Measurements from ENCODE around the gene C2orf15. TPM values are rescaled to one million over a fixed set of nuclear protein-coding genes. Genes with fewer than 3 reads are reported as not detected.
"Not testable (repeated sequence)": the region's sequence is repeated elsewhere in the genome, so short reads cannot be mapped to it uniquely, and the experiment has no call there.

The C2orf15 gene
- polyA plus RNA-seq, 1 donor = 12.8 TPM

- no peak for DNase-seq
Observed at GRCh38 chr2:99159594-99159993, 18.1 kb downstream of the C2orf15 start.

GRCh38 chr2:99166218-99166617, 24.7 kb downstream of the C2orf15 start:
- no peak for DNase-seq

- DNase-seq = no peak
Observed at GRCh38 chr2:99169534-99169933, 28.0 kb downstream of the C2orf15 start.

- no peak for DNase-seq
Observed at GRCh38 chr2:99171377-99172140, 30.1 kb downstream of the C2orf15 start.

- DNase-seq = peak; percentile 97
Observed at GRCh38 chr2:99180755-99181623, 39.5 kb downstream of the C2orf15 start, which contains the start of the genes MITD1 and MRPL30. MITD1 (minus strand) TSS chr2:99181058; CDS start chr2:99180981, 77 bp downstream. MRPL30 (plus strand) TSS chr2:99181184; CDS start chr2:99186204, 5,020 bp downstream.

GRCh38 chr2:99181624-99182000, 40.1 kb downstream of the C2orf15 start:
- peak; percentile 3 for DNase-seq

- no peak for DNase-seq
Observed at GRCh38 chr2:99183025-99183424, 41.5 kb downstream of the C2orf15 start.

GRCh38 chr2:99184811-99185210, 43.3 kb downstream of the C2orf15 start:
- DNase-seq = no peak

- no peak for DNase-seq
Observed at GRCh38 chr2:99187011-99187410, 45.5 kb downstream of the C2orf15 start.

GRCh38 chr2:99188357-99188756, 46.9 kb downstream of the C2orf15 start:
- DNase-seq = no peak

- DNase-seq = no peak
Observed at GRCh38 chr2:99190548-99190947, 49.0 kb downstream of the C2orf15 start.

GRCh38 chr2:99192364-99192763, 50.9 kb downstream of the C2orf15 start:
- DNase-seq = not testable (repeated sequence)

GRCh38 chr2:99198103-99198841, 56.8 kb downstream of the C2orf15 start:
- DNase-seq = no peak

GRCh38 chr2:99200076-99200800, 58.7 kb downstream of the C2orf15 start:
- no peak for DNase-seq

Other genes starting within 250 kb of the C2orf15 start
- gene CRACDL, start 205.5 kb upstream of the C2orf15 start, polyA plus RNA-seq (ENCODE audit: insufficient read length) = 2.5 TPM
- 24.8 TPM for gene TSGA10, start 13.2 kb downstream of the C2orf15 start, polyA plus RNA-seq (ENCODE audit: insufficient read length)
- gene LIPT1, start 13.3 kb downstream of the C2orf15 start, polyA plus RNA-seq (ENCODE audit: insufficient read length) = 18.7 TPM
- 59.4 TPM for gene MITD1, start 39.4 kb downstream of the C2orf15 start, polyA plus RNA-seq (ENCODE audit: insufficient read length)
- gene MRPL30, start 39.5 kb downstream of the C2orf15 start, polyA plus RNA-seq (ENCODE audit: insufficient read length) = 57.3 TPM
- gene LYG2, start 114.0 kb downstream of the C2orf15 start, polyA plus RNA-seq (ENCODE audit: insufficient read length) = 1.0 TPM
- gene LYG1, start 159.5 kb downstream of the C2orf15 start, polyA plus RNA-seq (ENCODE audit: insufficient read length) = 4.2 TPM
- gene TXNDC9, start 194.6 kb downstream of the C2orf15 start, polyA plus RNA-seq (ENCODE audit: insufficient read length) = 46.2 TPM
- 84.8 TPM for gene EIF5B, start 195.7 kb downstream of the C2orf15 start, polyA plus RNA-seq (ENCODE audit: insufficient read length)

All from left kidney (tissue), 2 donors.